GM21526 (cell line): ENCODE data around the gene SLC6A18.

Experiments used
- ATAC-seq: cut with Tn5 transposase; IDR thresholded peaks from one replicate; pipeline ENCODE4 v1.9.1; 2021; ENCODE audit warnings: moderate library complexity; ENCODE audit not compliant: unreplicated experiment, low FRiP score

SLC6A18 gene

DNA sequence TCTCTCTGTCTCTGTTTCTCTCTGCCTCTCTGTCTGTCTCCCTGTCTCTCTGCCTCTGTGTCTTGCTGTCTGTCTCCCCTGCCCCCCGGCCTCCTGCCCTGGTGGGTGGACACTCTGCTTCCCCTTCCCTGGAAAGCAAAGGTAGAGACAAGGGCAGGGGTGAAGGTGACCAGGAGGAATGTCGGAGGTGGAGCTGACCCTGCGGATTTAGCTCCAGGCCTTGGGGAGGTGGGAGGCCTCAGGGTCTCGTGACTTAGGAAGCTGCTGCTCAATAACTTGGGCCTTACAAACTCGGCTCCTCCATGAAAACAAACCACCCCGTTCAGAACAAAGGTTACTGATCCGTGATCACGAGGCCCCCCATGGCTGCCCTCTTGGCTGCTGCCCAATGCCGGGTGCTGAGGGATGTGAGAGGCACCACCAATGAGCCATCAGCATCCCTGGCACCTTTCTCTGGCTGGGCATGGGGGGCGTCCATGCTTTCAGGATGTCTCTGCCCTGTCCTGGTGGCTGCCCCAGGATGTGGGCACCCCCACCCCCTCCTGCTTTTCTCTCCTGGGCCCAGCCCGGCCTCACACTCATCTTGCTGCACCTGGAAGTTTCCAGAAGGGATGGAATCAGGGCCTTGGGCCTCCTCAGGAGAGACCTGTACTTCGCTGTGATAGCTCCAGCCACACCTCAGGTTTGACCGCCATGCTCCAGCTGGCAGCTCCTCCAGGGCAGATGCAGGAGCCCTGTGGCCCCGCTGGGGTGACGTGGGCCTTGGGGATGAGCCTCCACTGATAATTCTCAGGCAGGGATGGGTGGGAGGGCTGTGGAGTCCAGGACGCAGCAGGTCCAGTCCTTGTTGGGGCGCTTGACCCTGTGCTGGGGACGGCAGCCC, 38.6 kb upstream of the SLC6A18 start:
- no peak for ATAC-seq

DNA sequence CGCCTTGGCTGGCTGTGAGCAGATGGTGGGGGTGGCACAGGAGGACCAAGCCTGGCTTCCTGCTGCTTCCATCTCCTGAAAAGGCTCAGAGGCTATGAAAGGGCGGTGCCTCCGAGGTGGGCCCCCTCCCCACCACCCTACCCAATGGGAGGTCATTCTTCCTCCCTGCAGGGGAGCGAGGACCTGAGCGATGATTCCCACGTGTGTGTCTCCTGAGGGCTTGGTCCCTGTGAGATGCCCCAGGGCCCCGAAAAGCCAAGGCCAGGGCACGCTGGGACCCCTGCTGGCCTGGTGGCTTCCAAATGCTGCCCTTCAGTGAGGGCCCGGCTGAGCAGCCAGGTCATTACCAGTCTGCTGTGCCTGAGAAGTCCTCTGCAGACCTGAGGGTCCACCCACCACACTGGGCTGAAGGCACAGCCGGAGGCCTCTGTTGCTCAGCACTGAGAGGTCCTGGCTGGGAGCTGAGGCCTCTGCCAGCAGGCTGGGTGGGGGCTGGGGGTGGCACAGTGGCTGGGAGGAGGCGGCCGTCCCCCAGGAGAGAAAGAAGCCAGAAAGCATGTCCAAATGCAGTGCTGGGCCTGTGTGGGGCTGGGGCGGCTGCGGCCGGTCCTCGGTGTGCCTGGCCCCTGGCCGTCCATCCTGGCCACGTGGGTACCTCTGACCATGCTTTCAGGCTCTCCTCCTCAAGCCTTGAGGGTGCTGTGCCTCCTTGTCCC, 37.8 kb upstream of the SLC6A18 start:
- ATAC-seq = no peak

DNA sequence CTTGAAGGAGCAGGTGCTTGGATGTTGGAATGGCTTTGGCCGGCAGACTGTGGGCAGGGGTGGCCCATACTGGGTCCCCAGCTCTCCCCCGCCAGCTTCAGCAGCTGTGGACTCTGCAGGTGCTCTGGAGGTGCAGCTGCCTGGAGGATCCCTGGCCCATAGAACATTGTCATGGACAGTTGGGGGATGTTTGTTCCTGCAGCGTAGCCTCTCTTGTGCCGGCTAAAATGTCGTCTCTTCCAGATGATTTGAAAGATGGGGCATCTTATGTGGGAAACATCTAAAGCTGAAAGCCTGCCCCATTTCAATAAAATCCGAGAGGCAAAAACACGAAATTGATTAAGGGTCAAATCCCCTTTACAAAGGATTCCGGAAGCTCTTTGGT, 37.2 kb upstream of the SLC6A18 start:
- ATAC-seq = no peak

- no peak for ATAC-seq
Observed at GRCh38 chr5:1188464-1188863, 36.7 kb upstream of the SLC6A18 start.

DNA sequence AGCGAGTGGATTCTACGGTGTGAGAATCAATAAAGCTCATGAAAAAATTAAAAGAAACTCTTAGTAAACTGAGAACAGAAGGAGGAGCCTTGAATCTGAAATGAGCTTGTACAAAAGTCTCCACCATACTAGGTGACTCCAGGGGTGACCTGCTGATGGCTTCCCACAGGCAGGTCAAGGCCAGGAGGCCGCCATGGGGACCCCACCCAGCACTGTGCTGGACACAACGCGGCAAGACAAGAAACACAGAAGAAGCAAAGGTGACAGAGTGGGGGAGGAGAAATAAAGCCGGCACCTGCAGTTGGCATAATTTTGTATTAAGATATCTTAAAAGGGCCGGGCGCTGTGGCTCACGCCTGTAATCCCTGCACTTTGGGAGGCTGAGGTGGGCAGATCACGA, 35.9 kb upstream of the SLC6A18 start:
- no peak for ATAC-seq

- ATAC-seq = no peak
Observed at GRCh38 chr5:1190278-1190677, 34.9 kb upstream of the SLC6A18 start.

GRCh38 chr5:1190837-1191239, 34.3 kb upstream of the SLC6A18 start:
- ATAC-seq = no peak

GRCh38 chr5:1192971-1193590, 32.1 kb upstream of the SLC6A18 start:
- no peak for ATAC-seq

GRCh38 chr5:1193591-1193985, 31.6 kb upstream of the SLC6A18 start:
- ATAC-seq = no peak

DNA sequence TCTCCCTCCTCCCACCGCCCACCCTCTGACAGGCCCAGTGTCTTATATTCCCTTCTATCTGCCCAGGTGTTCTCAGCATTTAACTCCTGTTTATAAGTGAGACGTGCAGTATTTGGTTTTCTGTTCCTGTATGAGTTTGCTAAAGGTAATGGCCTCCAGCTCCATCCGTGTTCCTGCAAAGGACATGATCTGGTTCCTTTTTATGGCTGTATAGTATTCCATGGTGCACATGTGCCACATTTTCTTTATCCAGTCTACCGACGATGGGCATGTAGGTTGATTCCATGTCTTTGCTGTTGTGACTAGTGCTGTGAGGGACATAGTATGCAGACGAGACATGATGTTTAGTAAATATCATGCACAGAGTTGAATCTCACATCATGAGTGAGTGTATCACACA, 30.8 kb upstream of the SLC6A18 start:
- no peak for ATAC-seq

GRCh38 chr5:1195439-1195838, 29.7 kb upstream of the SLC6A18 start:
- no peak for ATAC-seq

GRCh38 chr5:1195916-1196315, 29.3 kb upstream of the SLC6A18 start:
- ATAC-seq = no peak

GRCh38 chr5:1196562-1196961, 28.6 kb upstream of the SLC6A18 start:
- no peak for ATAC-seq

GRCh38 chr5:1197876-1198666, 27.1 kb upstream of the SLC6A18 start:
- no peak for ATAC-seq

DNA sequence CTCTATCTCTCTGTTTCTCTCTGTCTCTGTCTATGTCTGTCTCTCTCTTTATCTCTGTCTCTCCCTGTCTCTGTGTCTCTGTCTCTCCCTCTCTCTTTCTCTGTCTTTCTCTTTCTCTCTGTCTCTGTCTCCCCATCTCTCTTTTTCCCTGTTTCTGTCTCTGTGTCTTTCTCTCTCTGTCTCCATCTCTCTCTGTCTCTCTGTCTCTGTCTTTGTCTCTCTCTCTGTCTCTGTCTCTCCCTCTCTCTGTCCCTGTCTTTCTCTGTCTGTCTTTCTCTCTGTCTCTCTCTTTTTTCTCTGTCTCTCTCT, 25.9 kb upstream of the SLC6A18 start:
- no peak for ATAC-seq

GRCh38 chr5:1199649-1200494, 25.3 kb upstream of the SLC6A18 start:
- ATAC-seq = no peak

DNA sequence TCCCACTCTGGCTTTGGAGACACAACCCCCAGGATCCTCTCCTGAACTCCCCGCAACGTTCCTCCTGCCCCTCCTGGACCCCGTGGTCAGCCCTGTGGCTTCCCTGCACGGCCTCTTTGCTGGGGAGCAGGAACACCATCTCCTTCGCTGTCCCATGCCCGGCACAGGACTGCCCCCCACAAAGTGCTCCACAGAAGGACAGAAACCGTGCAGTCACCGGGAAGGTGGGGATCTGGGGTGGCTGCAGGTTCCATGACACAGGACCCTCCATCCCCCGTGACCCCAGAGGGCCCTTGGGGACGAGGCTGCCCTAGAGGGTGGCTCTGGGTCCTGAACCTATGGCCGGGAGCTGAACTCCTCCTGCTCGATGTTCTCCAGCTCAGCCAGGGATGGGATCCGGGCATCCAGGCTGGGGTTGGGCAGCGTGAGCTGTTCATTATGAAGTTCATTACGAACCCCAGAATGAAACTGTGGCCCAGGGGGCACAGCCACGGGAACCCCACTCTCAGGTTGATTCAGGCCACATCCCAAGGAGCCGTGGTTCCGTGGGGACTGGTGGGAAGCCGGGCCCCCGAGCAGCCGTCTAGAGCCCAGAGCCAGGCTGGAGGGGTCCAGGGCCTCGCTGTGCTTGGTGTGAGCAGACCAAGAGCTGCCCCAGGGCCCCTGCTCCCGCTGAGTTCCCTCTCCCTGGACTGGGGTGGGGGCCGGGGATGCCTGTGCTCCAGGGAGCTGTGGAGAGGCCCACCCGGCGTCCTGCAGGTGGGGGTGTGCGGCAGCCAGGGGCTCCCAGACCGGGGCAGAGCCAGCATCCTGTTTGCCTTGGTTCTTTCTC, 24.5 kb upstream of the SLC6A18 start:
- ATAC-seq = no peak

DNA sequence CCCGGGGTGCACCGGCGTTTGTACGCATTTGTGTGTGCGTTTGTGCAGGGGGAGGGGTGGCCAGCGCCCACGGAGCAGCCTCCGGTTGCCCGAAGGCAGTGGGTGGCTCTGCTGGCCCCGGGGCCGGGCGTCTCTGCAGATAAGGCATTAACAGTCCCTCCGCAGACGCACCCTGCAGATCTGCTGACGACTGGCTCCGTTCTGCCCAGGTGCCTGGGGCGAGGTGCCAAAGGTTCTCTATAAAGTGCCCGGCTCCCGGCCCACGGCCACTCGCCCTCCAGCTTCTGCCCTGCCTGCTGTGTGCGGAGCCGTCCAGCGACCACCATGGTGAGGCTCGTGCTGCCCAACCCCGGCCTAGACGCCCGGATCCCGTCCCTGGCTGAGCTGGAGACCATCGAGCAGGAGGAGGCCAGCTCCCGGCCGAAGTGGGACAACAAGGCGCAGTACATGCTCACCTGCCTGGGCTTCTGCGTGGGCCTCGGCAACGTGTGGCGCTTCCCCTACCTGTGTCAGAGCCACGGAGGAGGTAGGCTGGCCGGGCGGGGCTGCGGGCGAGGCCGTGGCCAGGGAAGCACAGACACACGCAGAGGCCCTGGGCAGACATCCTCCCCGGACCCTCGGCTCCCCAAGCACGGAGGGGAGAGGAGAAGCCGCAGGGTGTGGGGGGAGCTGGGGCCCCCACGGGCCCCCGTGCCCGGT, 23.7 kb upstream of the SLC6A18 start, which contains the start of gene SLC6A19:
Gene SLC6A19, plus strand, starts transcription at position 269 of the 699 bp plus-strand sequence. Its CDS starts 56 bp downstream, at position 325.
- ATAC-seq = no peak
